Measurements from ENCODE around the gene ANKZF1.
A peak's percentile ranks its signal among the peaks of the same experiment; 100 is the strongest.
"Not testable (repeated sequence)": the region's sequence is repeated elsewhere in the genome, so short reads cannot be mapped to it uniquely, and the experiment has no call there.

The ANKZF1 gene

GRCh38 chr2:219247678-219248642 is 18.4 kb downstream of the ANKZF1 start:
- no peak for DNase-seq (ENCODE audit: low read depth in 1 of 2, low spot score in 1 of 2)
- no peak for TF ChIP-seq JUND (IDR thresholded peaks at IDR 0.05; ENCODE audit: low read depth)
- in situ Hi-C loops (cut with HindIII; ENCODE audit: low pct_unique_long_range_greater_than_20kb, low sequenced_read_pairs): no loop called here

DNA sequence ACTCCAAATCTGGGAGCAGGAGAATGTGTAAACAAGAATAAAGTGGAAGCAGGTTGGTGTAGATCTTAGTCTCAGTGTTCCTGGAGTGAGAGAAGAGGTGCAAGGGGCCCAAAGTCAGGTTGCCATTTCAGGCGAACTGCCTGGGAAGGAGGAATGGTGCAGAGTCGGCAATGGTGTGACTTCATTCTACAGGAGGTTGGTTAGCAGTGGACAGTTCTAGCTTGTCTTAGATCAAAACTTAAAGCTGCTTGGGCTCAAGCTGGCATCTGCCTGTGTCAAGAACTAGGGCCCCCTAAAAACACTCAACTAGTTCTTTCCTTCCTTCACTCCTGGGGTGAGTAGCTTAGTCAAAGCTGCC is 19.2 kb downstream of the ANKZF1 start:
- in situ Hi-C loops (cut with HindIII; ENCODE audit: low pct_unique_long_range_greater_than_20kb, low sequenced_read_pairs): no loop called here
- no peak for TF ChIP-seq JUND (IDR thresholded peaks at IDR 0.05; ENCODE audit: low read depth)
- no peak for DNase-seq (ENCODE audit: low read depth in 1 of 2, low spot score in 1 of 2)

- no peak for TF ChIP-seq JUND (IDR thresholded peaks at IDR 0.05; ENCODE audit: low read depth)
- DNase-seq (ENCODE audit: low read depth in 1 of 2, low spot score in 1 of 2): peak in 1 of 2 experiments; percentile 64
- in situ Hi-C loops (cut with HindIII; ENCODE audit: low pct_unique_long_range_greater_than_20kb, low sequenced_read_pairs): no loop called here
Measured at GRCh38 chr2:219249203-219249980, 19.8 kb downstream of the ANKZF1 start.

DNA sequence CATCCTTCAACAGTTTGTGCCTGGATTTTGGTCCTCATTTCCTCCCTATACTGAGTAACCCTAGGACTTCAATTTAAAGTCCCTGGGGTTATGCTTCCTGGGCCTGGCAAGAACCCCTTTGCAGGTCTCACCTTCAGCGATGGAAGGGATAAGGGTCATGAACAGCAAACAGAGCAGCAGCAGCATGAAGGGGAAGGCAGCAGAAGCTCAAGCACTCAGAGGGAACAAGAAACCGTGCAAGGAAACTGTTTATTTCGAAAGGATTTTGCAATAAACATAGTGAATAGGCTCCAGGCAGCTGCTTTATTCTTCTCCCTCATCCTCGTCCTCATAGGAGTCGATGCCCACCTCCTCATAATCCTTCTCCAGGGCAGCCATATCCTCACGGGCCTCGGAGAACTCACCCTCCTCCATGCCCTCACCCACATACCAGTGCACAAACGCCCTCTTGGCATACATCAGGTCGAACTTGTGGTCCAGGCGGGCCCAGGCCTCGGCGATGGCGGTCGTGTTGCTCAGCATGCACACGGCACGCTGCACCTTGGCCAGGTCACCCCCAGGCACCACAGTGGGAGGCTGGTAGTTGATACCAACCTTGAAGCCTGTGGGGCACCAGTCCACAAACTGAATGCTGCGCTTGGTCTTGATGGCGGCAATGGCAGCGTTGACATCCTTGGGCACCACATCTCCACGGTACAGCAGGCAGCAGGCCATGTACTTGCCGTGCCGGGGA is 20.6 kb downstream of the ANKZF1 start:
- in situ Hi-C loops (cut with HindIII; ENCODE audit: low pct_unique_long_range_greater_than_20kb, low sequenced_read_pairs): no loop called here
- no peak for DNase-seq (ENCODE audit: low read depth in 1 of 2, low spot score in 1 of 2)
- no peak for TF ChIP-seq JUND (IDR thresholded peaks at IDR 0.05; ENCODE audit: low read depth)

- DNase-seq (ENCODE audit: low read depth in 1 of 2, low spot score in 1 of 2): no peak
- in situ Hi-C loops (cut with HindIII; ENCODE audit: low pct_unique_long_range_greater_than_20kb, low sequenced_read_pairs): no loop called here
Measured at GRCh38 chr2:219251656-219252055, 22.1 kb downstream of the ANKZF1 start.

DNA sequence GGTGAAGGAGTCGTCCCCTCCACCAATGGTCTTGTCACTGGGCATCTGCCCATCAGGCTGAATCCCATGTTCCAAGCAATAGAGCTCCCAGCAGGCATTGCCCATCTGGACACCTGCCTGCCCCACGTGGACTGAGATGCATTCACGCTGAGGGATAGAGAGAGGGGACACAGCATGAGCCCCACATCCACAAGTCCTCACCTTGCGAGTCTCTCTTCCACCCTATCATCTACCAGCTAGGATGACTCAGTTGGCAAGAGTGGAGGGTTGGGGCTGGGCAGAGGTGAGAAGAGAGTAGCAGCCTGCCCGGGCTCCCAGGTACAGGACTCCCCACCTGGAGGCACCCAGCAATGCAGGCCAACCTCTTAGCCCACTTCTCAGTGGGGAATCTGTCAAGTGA is 22.5 kb downstream of the ANKZF1 start:
- in situ Hi-C loops (cut with HindIII; ENCODE audit: low pct_unique_long_range_greater_than_20kb, low sequenced_read_pairs): no loop called here

More at GRCh38 chr2:219251656-219252055, 22.1 kb downstream of the ANKZF1 start:
- TF ChIP-seq JUND (IDR thresholded peaks at IDR 0.05; ENCODE audit: low read depth): no peak

GRCh38 chr2:219252570-219252899 is 22.9 kb downstream of the ANKZF1 start:
- no peak for TF ChIP-seq JUND (IDR thresholded peaks at IDR 0.05; ENCODE audit: low read depth)
- in situ Hi-C loops (cut with HindIII; ENCODE audit: low pct_unique_long_range_greater_than_20kb, low sequenced_read_pairs): no loop called here
- no peak for DNase-seq (ENCODE audit: low read depth in 1 of 2, low spot score in 1 of 2)

More for the DNA sequence above, 22.5 kb downstream of the ANKZF1 start:
- no peak for DNase-seq (ENCODE audit: low read depth in 1 of 2, low spot score in 1 of 2)
- TF ChIP-seq JUND (IDR thresholded peaks at IDR 0.05; ENCODE audit: low read depth): no peak

- TF ChIP-seq JUND (IDR thresholded peaks at IDR 0.05; ENCODE audit: low read depth): no peak
- peak in 1 of 2 experiments; percentile 18 for DNase-seq (ENCODE audit: low read depth in 1 of 2, low spot score in 1 of 2)
- in situ Hi-C loops (cut with HindIII; ENCODE audit: low pct_unique_long_range_greater_than_20kb, low sequenced_read_pairs): no loop called here
Measured at GRCh38 chr2:219252900-219253752, 23.5 kb downstream of the ANKZF1 start, which contains the start of gene TUBA4B. TUBA4B (plus strand) TSS chr2:219253243; CDS start chr2:219253408, 165 bp downstream.

DNA sequence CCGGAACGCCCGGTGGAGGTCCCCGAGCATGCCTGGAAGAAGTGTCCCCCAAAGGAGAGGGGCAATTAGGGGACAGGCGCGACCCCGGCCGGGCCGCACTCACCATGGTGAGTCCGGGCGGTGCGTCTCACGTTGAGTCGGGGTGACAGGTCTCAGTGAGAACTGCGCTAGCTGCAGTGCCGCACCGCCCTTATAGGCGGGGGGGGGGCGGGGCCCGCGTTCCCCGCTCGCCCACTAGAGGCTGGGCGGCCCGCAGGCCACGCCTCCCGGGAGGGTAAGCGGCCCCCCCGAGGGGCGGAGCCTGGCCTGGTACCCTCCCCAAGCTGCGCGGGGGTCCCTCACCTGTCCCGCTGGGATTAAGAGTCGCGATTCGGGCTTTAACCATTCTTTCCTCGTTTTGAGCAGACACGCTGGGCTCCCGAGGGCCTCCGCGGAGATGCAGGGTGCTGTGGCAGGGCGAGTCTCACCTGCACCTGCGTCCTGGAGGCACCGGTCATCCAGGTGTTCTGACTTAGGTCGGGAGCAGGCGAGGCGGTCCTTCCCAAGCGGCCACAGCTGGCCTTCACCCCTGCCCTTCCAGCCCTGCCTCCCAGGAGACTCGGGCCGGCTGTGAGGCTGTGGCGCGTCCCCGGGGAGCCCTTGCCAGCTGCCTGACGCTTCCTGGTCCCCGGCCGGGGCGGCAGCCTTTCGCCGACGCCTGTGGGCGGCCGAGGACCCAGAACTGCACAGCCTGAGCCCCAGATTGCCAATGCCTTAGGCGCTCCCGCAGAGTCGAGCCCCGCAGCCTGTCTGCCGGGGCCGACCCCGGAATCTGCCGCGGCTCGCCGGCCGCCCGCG is 24.4 kb downstream of the ANKZF1 start, which contains the start of gene TUBA4A:
TSS of gene TUBA4A (minus strand) at position 166 of the 837 bp plus-strand sequence. CDS start at position 106, 60 bp downstream.
- in situ Hi-C loops (cut with HindIII; ENCODE audit: low pct_unique_long_range_greater_than_20kb, low sequenced_read_pairs): no loop called here

DNA sequence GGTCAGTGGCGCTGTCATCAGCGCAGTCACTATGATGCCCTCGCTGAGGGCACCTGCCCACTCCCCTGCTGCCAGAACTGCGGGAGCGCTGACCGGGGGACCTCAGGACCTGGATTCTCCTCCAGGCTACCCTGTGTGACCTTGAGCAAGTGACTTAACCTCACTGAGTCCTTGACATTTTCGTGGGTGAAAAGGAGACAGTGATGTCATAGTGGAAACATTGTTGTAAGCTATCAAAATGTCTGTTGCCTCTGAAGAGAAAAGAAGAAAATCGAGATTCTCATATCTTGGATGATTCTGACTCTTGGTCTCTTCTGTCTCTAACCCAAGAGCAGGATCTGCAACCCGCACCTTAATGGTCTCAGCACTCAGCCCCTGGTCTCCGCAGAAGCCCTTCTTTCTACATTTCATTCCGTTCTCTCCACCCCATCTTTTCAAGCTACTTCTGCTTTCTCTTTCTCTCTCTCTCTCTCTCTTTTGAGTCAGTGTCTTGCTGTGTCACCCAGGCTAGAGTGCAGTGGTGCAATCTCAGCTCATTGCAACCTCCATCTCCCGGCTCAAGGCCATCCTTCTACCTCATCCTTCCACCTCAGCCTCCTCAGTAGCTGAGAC is 25.1 kb downstream of the ANKZF1 start:
- DNase-seq (ENCODE audit: low read depth in 1 of 2, low spot score in 1 of 2): no peak
- TF ChIP-seq JUND (IDR thresholded peaks at IDR 0.05; ENCODE audit: low read depth): no peak
- in situ Hi-C loops (cut with HindIII; ENCODE audit: low pct_unique_long_range_greater_than_20kb, low sequenced_read_pairs): no loop called here

More for the DNA sequence above, 24.4 kb downstream of the ANKZF1 start, which contains the start of gene TUBA4A:
- no peak for TF ChIP-seq JUND (IDR thresholded peaks at IDR 0.05; ENCODE audit: low read depth)
- DNase-seq (ENCODE audit: low read depth in 1 of 2, low spot score in 1 of 2): peak; percentile 74 to 82

DNA sequence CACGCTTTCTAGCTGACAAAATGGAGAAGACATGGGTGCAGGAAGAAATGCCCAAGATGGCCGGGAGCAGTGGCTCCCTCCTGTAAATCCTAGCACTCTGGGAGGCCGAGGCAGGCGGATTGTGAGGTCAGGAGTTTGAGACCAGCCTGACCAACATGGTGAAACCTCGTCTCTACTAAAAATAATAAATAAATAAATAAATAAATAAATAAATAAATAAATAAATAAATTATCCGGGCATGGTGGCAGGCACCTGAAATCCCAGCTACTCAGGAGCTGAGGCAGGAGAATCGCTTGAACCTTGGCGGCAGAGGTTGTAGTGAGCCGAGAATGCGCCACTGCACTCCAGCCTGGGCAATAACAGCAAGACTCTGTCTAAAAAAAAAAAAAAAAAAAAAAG is 29.3 kb downstream of the ANKZF1 start:
- in situ Hi-C loops (cut with HindIII; ENCODE audit: low pct_unique_long_range_greater_than_20kb, low sequenced_read_pairs); DNase-seq (ENCODE audit: low read depth in 1 of 2, low spot score in 1 of 2): not testable (repeated sequence)

All from T47D (cell line).